IMR-90 (cell line): ENCODE data around the gene TCF12. TPM values are rescaled to one million over a fixed set of nuclear protein-coding genes. Genes with fewer than 3 reads are reported as not detected.

Source experiments
- ATAC-seq: fragments of 200-7000 bp; cut with Tn5 transposase; 2 replicates; pipeline ENCODE4 v1.9.1; 2020; ENCODE audit warnings: low read depth, mild to moderate bottlenecking, moderate library complexity
- BruUV-seq: library from RNA; stranded (reverse); fragments of 400-500 nt; replicated peaks from 2 replicates; lab custom pipeline; 2021; lab: Mats Ljungman, UMichigan
- CTCF ChIA-PET: fragments of 300-600 bp; formaldehyde crosslinking; extraction: SDS; loops from one replicate; lab custom pipeline; 2021; ENCODE audit warnings: antibody characterized with exemption; lab: Yijun Ruan, JAX
- POLR2A ChIA-PET: fragments of 300-600 bp; sonication (Branson Sonifier 250); formaldehyde crosslinking; loops from one replicate; lab custom pipeline; 2022; ENCODE audit warnings: antibody characterized with exemption; ENCODE audit not compliant: unreplicated experiment; lab: Charles Lee
- DNase-seq: peaks from one replicate; pipeline ENCODE4 v3.0.0; 2013
- H2AFZ ChIP-seq: replicated peaks from 2 replicates; pipeline ENCODE3; 2013; ENCODE audit warnings: low read length, mild to moderate bottlenecking; ENCODE audit not compliant: poor library complexity
- H2AK5ac ChIP-seq: 2 replicates; pipeline ENCODE4 v1.6.1; 2013; ENCODE audit warnings: low read depth, low read length, inconsistent platforms
- H2AK9ac ChIP-seq: replicated peaks from 2 replicates; pipeline ENCODE3; 2013; ENCODE audit warnings: mild to moderate bottlenecking, low read depth, low read length, moderate library complexity; ENCODE audit not compliant: poor library complexity
- H2BK120ac ChIP-seq: 2 replicates; pipeline ENCODE4 v1.6.1; 2013; ENCODE audit warnings: low read depth, low read length, inconsistent platforms
- H2BK15ac ChIP-seq: 3 replicates; pipeline ENCODE4 v1.6.1; 2013; ENCODE audit warnings: low read depth, low read length, inconsistent platforms
- H2BK20ac ChIP-seq: 2 replicates; pipeline ENCODE4 v1.6.1; 2013; ENCODE audit warnings: low read depth, mild to moderate bottlenecking, inconsistent platforms, low read length, moderate library complexity
- H2BK5ac ChIP-seq: 2 replicates; pipeline ENCODE4 v1.6.1; 2013; ENCODE audit warnings: mild to moderate bottlenecking, low read depth, low read length, inconsistent platforms; ENCODE audit not compliant: poor library complexity, severe bottlenecking
- H3K14ac ChIP-seq: replicated peaks from 2 replicates; pipeline ENCODE4 v1.6.1; 2013; ENCODE audit warnings: low read depth, low read length, inconsistent platforms
- H3K18ac ChIP-seq: 2 replicates; pipeline ENCODE4 v1.6.1; 2013; ENCODE audit warnings: low read depth, low read length, control low read depth
- H3K23ac ChIP-seq: 2 replicates; pipeline ENCODE4 v1.6.1; 2013; ENCODE audit warnings: low read depth, low read length, inconsistent platforms
- H3K27ac ChIP-seq: 2 replicates; pipeline ENCODE4 v1.5.1; 2013; ENCODE audit warnings: mild to moderate bottlenecking, control low read depth, low read length; ENCODE audit not compliant: insufficient read depth
- H3K27me3 ChIP-seq: 2 replicates; pipeline ENCODE4 v1.6.1; 2013; ENCODE audit warnings: low read length; ENCODE audit not compliant: control insufficient read depth, insufficient read depth
- H3K36me3 ChIP-seq: 2 replicates; pipeline ENCODE4 v1.6.1; 2013; ENCODE audit warnings: low read length, mixed read lengths; ENCODE audit not compliant: control insufficient read depth, insufficient read depth
- H3K4ac ChIP-seq: 2 replicates; pipeline ENCODE4 v1.6.1; 2013; ENCODE audit warnings: low read depth, low read length, inconsistent platforms
- H3K4me1 ChIP-seq: 2 replicates; pipeline ENCODE4 v1.6.1; 2013; ENCODE audit warnings: low read length, mixed read lengths; ENCODE audit not compliant: control insufficient read depth, insufficient read depth
- H3K4me2 ChIP-seq: 2 replicates; pipeline ENCODE4 v1.6.1; 2013; ENCODE audit warnings: low read depth, mild to moderate bottlenecking, control low read depth, low read length, moderate library complexity
- H3K4me3 ChIP-seq: 2 replicates; pipeline ENCODE4 v1.5.1; 2013; ENCODE audit warnings: low read depth, mild to moderate bottlenecking, control low read depth, low read length, moderate library complexity; ENCODE audit not compliant: insufficient read depth
- H3K56ac ChIP-seq: 2 replicates; pipeline ENCODE4 v1.6.1; 2013; ENCODE audit warnings: low read length, inconsistent platforms; ENCODE audit not compliant: insufficient read depth; ENCODE audit errors: extremely low read depth
- H3K79me1 ChIP-seq, 2 experiments: 2 replicates each; pipeline ENCODE4 v1.6.1; 2013; ENCODE audit warnings: low read length in 2 of 2, inconsistent platforms in 1 of 2, low read depth in 1 of 2
- H3K9ac ChIP-seq: 2 replicates; pipeline ENCODE4 v1.6.1; 2013; ENCODE audit warnings: low read depth, low read length, control low read depth
- H3K9me1 ChIP-seq: 2 replicates; pipeline ENCODE4 v1.6.1; 2013; ENCODE audit warnings: low read length, inconsistent platforms; ENCODE audit not compliant: insufficient read depth
- H3K9me3 ChIP-seq: 2 replicates; pipeline ENCODE4 v1.6.1; 2013; ENCODE audit warnings: low read length; ENCODE audit not compliant: control insufficient read depth, insufficient read depth
- H4K20me1 ChIP-seq: 2 replicates; pipeline ENCODE4 v1.6.1; 2013; ENCODE audit warnings: low read length, inconsistent platforms; ENCODE audit not compliant: insufficient read depth
- H4K5ac ChIP-seq: 2 replicates; pipeline ENCODE4 v1.6.1; 2013; ENCODE audit warnings: mild to moderate bottlenecking, low read depth, low read length, control low read depth
- H4K8ac ChIP-seq, 2 experiments: 2 replicates each; pipeline ENCODE4 v1.6.1; 2013; ENCODE audit warnings: low read depth in 2 of 2, low read length in 2 of 2, control low read depth in 1 of 2, inconsistent platforms in 1 of 2
- H4K91ac ChIP-seq: 2 replicates; pipeline ENCODE4 v1.6.1; 2013; ENCODE audit warnings: low read depth, low read length, inconsistent platforms; ENCODE audit not compliant: insufficient read depth
- ELK1 ChIP-seq: fragments of 150-350 bp; IDR thresholded peaks from 2 replicates; pipeline ENCODE4 v1.6.1; 2016; ENCODE audit warnings: low read depth, mild to moderate bottlenecking, low read length, moderate library complexity, borderline replicate concordance
- MAZ ChIP-seq: IDR thresholded peaks from 2 replicates; pipeline ENCODE4 v1.6.1; 2012; ENCODE audit warnings: low read depth, mild to moderate bottlenecking, low read length, improper control_type of control experiment, moderate library complexity, borderline replicate concordance
- RAD21 ChIP-seq: IDR thresholded peaks from 2 replicates; pipeline ENCODE4 v1.6.1; 2012; ENCODE audit warnings: low read length, improper control_type of control experiment
- RFX5 ChIP-seq: IDR thresholded peaks from 2 replicates; pipeline ENCODE4 v1.8.0; 2012; ENCODE audit warnings: low read depth, mild to moderate bottlenecking, low read length, moderate library complexity
- SMC3 ChIP-seq: fragments of 150-350 bp; IDR thresholded peaks from 2 replicates; pipeline ENCODE4 v1.6.1; 2016; ENCODE audit warnings: low read depth, mild to moderate bottlenecking, antibody characterized with exemption, low read length, moderate library complexity
- WGBS, 2 experiments: methylation state at CpG; one replicate each; pipeline versions ENCODE4 v1.1.5 to v1.1.7; 2013; ENCODE audit warnings: missing lambda C conversion rate in 2 of 2; ENCODE audit not compliant: insufficient read length in 1 of 2; ENCODE audit errors: extremely low coverage in 2 of 2; 5-methylcytosine and 5-hydroxymethylcytosine counted together
- dilution Hi-C: fragments of 300-500 bp; cut with HindIII; formaldehyde crosslinking; loops from one replicate; pipeline ENCODE4 v1.14.3; 2018; ENCODE audit warnings: low sequenced_read_pairs; ENCODE audit not compliant: unreplicated experiment
- in situ Hi-C: fragments of 300-500 bp; cut with MboI; formaldehyde crosslinking; loops from 3 replicates; pipeline ENCODE4 v1.14.3; 2019; ENCODE audit warnings: low sequenced_read_pairs, inconsistent platforms, mixed read lengths
- intact Hi-C: fragments of 100-400 bp; cut with micrococcal nuclease; formaldehyde crosslinking; loops from 2 replicates; pipeline ENCODE4 v1.10.0; 2022
- polyA plus RNA-seq, 3 experiments: library from polyadenylated mRNA; depleted of rRNA; stranded (reverse); fragments of >200 nt; gene quantifications; 2 replicates each; pipeline ENCODE4 v1.2.3, GENCODE V29; 2012; ENCODE audit warnings: low replicate concordance in 1 of 3
- total RNA-seq: library from RNA; depleted of rRNA; stranded (reverse); fragments of >200 nt; gene quantifications from 2 replicates; pipeline ENCODE4 v1.2.3, GENCODE V29; 2012

TCF12 gene
- total and polyA plus RNA-seq, 2 of the 4 experiments (the other 2 are of a cell fraction): 79.4 to 160 TPM

- Histone ChIP-seq H2BK5ac (no peak overlapping the region), H3K18ac (no peak overlapping the region), H2AFZ (no peak overlapping the region), H3K9ac (no peak overlapping the region), H3K4me3 (no peak overlapping the region), H3K23ac (no peak overlapping the region), H4K91ac (no peak overlapping the region), H2BK15ac (no peak overlapping the region), H2AK5ac (no peak overlapping the region), H3K4me2 (no peak overlapping the region), H4K5ac (no peak overlapping the region), H3K56ac (no peak overlapping the region), H2AK9ac (no peak overlapping the region), H3K36me3 (no peaks in the 10 kb centered on the region), H3K14ac (no peak overlapping the region), H4K20me1 (no peaks in the 10 kb centered on the region), H2BK120ac (no peak overlapping the region), H4K8ac (no peak overlapping the region), H3K27ac (no peak overlapping the region), H3K9me3 (no peaks in the 10 kb centered on the region), H3K79me1 (no peaks in the 10 kb centered on the region), H3K4me1 (peaks cover 17% of the 10 kb centered on the region; the same call in 1 of the 2 replicates), H2BK20ac (no peak overlapping the region), H3K9me1 (no peaks in the 10 kb centered on the region; the same call in none of the 2 replicates), H3K27me3 (no peaks in the 10 kb centered on the region), H3K4ac (no peak overlapping the region)
- TF ChIP-seq RAD21 (no peak), ELK1 (no peak), RFX5 (no peak), MAZ (no peak), SMC3 (no peak)
- dilution Hi-C loops: no loop called here
- WGBS, 2 experiments: 93% methylated on average over 3 of the region's 4 CpGs; no CpG with 5 or more reads in 1 of the 2 experiments
- CTCF ChIA-PET: interaction anchor here (1.2 kb wide), 1 partner anchor 158 kb away, joined by 3 read pairs; no protein-coding TSS in a partner anchor
- no TSS peak for BruUV-seq
- ATAC-seq (no peak), DNase-seq (no peak)
- intact Hi-C loops: loop anchor here (10.0 kb wide), 1 partner anchor 380 kb away; no protein-coding TSS in a partner anchor
- POLR2A ChIA-PET: no interaction called here
- in situ Hi-C loops: loop anchor here (10.0 kb wide), 2 partner anchors 150 to 810 kb away; no protein-coding TSS in a partner anchor
These were observed 386.6 kb downstream of the TCF12 start for GRCh38 chr15:57305009-57305408.
